ENCODE results near the gene AREL1.

DNA sequence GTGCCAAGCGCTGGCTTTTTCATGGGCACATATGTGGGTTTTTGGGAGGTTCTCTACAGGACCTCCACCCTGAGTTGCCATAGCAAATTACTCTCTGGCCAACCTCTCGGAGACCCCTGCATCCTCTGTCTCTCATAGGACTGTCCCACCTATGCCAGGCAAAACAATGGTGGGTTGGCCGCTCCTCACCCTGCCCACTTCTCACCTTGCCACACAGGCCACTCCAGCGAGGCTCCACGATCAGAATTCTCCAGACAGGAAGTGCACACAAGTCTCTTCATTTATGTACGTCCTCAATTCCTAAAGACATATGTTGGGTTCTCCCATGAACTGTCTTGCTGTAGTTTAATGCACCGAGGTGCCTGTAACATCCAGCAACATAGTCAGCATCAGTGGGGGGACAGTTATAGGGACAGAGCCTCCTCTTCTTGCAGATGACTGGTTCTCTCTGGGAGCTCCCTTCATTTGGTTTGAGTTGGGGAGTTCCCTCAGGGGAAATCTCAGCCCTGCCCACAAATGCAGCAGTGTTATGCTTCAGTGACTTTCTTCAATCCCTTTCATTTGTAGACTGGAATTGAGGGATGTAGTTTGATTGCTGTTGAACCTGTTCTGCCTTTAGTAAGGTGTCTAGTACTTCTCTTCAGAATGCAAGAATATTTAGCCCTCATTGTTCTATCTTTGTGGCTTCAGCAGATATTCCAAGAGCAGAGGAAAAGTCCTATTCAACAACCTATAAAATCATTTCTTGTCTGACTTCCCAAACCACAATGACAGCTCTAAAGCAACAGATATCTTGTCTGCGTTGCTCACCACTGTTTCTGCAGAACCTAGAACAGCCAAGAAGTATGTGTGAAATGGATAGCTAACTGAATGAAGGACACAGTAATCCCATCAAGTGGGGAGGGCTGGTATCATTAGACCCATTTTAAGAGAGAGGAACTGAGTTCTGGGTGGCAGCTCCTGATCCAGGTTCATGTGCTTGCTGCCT, 98.1 kb downstream of the AREL1 start:
- no peak for TF ChIP-seq L3MBTL2 (conservative IDR thresholded peaks at IDR 0.05)
- TF ChIP-seq, protein P1, sequence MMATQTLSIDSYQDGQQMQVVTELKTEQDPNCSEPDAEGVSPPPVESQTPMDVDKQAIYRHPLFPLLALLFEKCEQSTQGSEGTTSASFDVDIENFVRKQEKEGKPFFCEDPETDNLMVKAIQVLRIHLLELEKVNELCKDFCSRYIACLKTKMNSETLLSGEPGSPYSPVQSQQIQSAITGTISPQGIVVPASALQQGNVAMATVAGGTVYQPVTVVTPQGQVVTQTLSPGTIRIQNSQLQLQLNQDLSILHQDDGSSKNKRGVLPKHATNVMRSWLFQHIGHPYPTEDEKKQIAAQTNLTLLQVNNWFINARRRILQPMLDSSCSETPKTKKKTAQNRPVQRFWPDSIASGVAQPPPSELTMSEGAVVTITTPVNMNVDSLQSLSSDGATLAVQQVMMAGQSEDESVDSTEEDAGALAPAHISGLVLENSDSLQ (IDR thresholded peaks at IDR 0.05): no peak
- TF ChIP-seq CTBP1 (IDR thresholded peaks at IDR 0.05; ENCODE audit: borderline replicate concordance): no peak
- no peak for TF ChIP-seq BHLHE40 (IDR thresholded peaks at IDR 0.05; ENCODE audit: borderline replicate concordance)
- no peak for TF ChIP-seq ARNT (IDR thresholded peaks at IDR 0.05)
- TF ChIP-seq TARDBP (IDR thresholded peaks at IDR 0.05): no peak
- no peak for TF ChIP-seq FOXK2 (IDR thresholded peaks at IDR 0.05)
- TF ChIP-seq ELF4 (IDR thresholded peaks at IDR 0.05): no peak
- no peak for TF ChIP-seq SUZ12 (IDR thresholded peaks at IDR 0.05)
- TF ChIP-seq LEF1 (IDR thresholded peaks at IDR 0.05; ENCODE audit: borderline replicate concordance): no peak
- TF ChIP-seq FOXM1 (IDR thresholded peaks at IDR 0.05; ENCODE audit: borderline replicate concordance): no peak
- TF ChIP-seq HDGF (IDR thresholded peaks at IDR 0.05; ENCODE audit: borderline replicate concordance): no peak
- no peak for TF ChIP-seq SP1 (IDR thresholded peaks at IDR 0.05)
- no peak for TF ChIP-seq NFRKB (IDR thresholded peaks at IDR 0.05)

Measured in HEK293T (cell line).